GM18907 (cell line): ENCODE data around the gene RTEL1.
"Not testable (repeated sequence)": the region's sequence is repeated elsewhere in the genome, so short reads cannot be mapped to it uniquely, and the experiment has no call there.

Source experiments
- ATAC-seq: cut with Tn5 transposase; IDR thresholded peaks from one replicate; pipeline ENCODE4 v1.9.1; 2021; ENCODE audit warnings: mild to moderate bottlenecking, moderate library complexity; ENCODE audit not compliant: unreplicated experiment

The RTEL1 gene

GRCh38 chr20:63709149-63709527, 51.0 kb downstream of the RTEL1 start:
- no peak for ATAC-seq

GRCh38 chr20:63711085-63711645, 53.1 kb downstream of the RTEL1 start:
- no peak for ATAC-seq

GRCh38 chr20:63712191-63712590, 54.1 kb downstream of the RTEL1 start:
- ATAC-seq, result no peak

- ATAC-seq, result no peak
Measured at GRCh38 chr20:63714858-63715257, 56.7 kb downstream of the RTEL1 start.

GRCh38 chr20:63718996-63719395, 60.9 kb downstream of the RTEL1 start:
- ATAC-seq, result no peak

- ATAC-seq, result not testable (repeated sequence)
Measured at GRCh38 chr20:63722967-63723622, 65.0 kb downstream of the RTEL1 start.

- not testable (repeated sequence) for ATAC-seq
Measured at GRCh38 chr20:63730189-63730733, 72.1 kb downstream of the RTEL1 start.

GRCh38 chr20:63731410-63731809, 73.3 kb downstream of the RTEL1 start:
- ATAC-seq, result no peak

GRCh38 chr20:63732118-63733095, 74.3 kb downstream of the RTEL1 start:
- ATAC-seq, result no peak

GRCh38 chr20:63733117-63733516, 75.0 kb downstream of the RTEL1 start:
- no peak for ATAC-seq

GRCh38 chr20:63733579-63734081, 75.5 kb downstream of the RTEL1 start:
- no peak for ATAC-seq

GRCh38 chr20:63734111-63734945, 76.2 kb downstream of the RTEL1 start:
- ATAC-seq, result no peak

- ATAC-seq, result no peak
Measured at GRCh38 chr20:63734946-63735858, 77.1 kb downstream of the RTEL1 start.

- ATAC-seq, result no peak
Measured at GRCh38 chr20:63735859-63736718, 78.0 kb downstream of the RTEL1 start, which contains the start of gene LIME1. TSS of gene LIME1 (plus strand) at chr20:63736664. CDS start at chr20:63737550, 886 bp downstream.

- ATAC-seq, result no peak
Measured at GRCh38 chr20:63736893-63737694, 79.0 kb downstream of the RTEL1 start.

GRCh38 chr20:63737695-63737944, 79.5 kb downstream of the RTEL1 start:
- no peak for ATAC-seq

GRCh38 chr20:63737945-63738686, 80.0 kb downstream of the RTEL1 start:
- ATAC-seq, result no peak
